ENCODE measurements around the gene ACTR1A. TPM values are rescaled to one million over a fixed set of nuclear protein-coding genes. Genes with fewer than 3 reads are reported as not detected.

Gene ACTR1A
- total RNA-seq, 1 experiment from 2014 or later: 124 TPM

DNA sequence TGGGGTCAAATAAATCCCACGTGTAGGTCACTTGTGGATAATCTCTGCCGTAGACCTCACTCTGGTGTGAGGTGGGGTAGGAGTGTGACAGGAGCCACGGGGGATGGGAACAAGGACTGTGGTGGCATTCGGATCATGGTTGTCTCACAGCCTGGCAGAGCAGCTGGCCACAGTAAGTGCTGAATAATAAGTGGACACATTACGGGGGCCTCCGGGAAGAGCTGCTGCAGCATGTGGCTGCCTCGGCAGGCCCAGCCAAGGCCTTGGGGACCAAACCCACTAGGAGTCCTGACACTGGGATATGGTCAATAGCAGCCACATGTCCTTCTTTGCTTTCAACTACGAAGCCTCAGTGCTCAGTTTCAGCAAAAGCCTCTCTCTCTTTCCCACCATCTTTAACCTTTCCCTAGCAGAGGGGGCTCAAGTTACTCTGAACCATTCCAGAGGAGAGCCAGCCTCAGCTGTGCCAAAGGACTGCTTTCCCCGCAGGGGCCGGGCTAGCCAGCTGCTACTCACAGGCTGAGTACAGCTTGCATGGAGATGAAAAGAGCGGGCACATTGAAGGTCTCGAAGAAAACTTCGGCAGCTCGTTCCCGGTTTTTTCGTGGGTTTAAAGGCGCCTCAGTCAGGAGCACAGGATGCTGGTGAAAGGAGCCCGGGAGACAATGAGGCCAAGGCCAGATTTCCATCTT is 17.3 kb downstream of the ACTR1A start:
- no peak for DNase-seq (ENCODE audit: low read depth)

- DNase-seq (ENCODE audit: low read depth): no peak
Measured at GRCh38 chr10:102484021-102484420, 18.5 kb downstream of the ACTR1A start.

GRCh38 chr10:102480396-102480795 is 22.1 kb downstream of the ACTR1A start:
- DNase-seq (ENCODE audit: low read depth): no peak

GRCh38 chr10:102479651-102480050 is 22.9 kb downstream of the ACTR1A start:
- no peak for DNase-seq (ENCODE audit: low read depth)

- no peak for DNase-seq (ENCODE audit: low read depth)
Measured at GRCh38 chr10:102476466-102477141, 25.9 kb downstream of the ACTR1A start.

GRCh38 chr10:102475451-102476040 is 27.0 kb downstream of the ACTR1A start:
- DNase-seq (ENCODE audit: low read depth): no peak

DNA sequence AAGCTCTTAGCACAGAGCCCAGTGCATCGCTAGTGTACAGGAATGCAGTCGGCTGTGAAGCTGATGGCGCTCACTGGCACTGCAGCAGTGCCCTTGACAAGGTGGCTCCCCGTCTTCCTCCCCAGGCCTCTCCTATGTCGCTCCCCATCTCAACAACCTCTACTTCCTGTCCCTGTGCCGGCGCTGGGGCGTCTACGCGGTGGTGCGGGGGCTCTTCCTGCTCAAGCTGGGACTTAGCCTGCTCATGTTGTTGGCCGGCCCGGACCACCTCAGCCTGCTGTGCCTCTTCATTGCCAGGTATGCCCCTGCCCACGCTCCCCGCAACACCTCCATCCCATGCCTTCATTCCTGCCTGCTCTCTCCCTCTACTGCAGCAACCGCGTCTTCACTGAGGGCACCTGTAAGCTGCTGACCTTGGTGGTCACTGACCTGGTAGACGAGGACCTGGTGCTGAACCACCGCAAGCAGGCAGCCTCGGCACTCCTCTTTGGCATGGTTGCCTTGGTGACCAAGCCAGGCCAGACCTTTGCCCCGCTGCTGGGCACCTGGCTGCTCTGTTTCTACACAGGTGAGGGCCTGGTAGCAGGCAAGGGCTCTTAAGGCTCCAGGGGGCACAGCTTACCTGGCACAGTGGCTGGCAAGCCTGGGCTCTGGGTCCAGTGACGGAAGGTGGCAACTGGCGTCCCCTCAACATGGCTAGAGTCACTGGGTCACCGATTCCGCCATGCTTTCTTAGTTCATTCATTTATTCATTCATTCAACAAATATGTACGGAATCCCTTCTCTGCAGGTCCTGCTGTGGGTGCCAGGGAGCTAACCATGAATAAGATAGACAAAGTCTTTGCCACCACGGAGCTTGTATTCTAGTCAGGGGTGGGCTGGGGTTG is 28.8 kb downstream of the ACTR1A start:
- DNase-seq (ENCODE audit: low read depth): no peak

DNA sequence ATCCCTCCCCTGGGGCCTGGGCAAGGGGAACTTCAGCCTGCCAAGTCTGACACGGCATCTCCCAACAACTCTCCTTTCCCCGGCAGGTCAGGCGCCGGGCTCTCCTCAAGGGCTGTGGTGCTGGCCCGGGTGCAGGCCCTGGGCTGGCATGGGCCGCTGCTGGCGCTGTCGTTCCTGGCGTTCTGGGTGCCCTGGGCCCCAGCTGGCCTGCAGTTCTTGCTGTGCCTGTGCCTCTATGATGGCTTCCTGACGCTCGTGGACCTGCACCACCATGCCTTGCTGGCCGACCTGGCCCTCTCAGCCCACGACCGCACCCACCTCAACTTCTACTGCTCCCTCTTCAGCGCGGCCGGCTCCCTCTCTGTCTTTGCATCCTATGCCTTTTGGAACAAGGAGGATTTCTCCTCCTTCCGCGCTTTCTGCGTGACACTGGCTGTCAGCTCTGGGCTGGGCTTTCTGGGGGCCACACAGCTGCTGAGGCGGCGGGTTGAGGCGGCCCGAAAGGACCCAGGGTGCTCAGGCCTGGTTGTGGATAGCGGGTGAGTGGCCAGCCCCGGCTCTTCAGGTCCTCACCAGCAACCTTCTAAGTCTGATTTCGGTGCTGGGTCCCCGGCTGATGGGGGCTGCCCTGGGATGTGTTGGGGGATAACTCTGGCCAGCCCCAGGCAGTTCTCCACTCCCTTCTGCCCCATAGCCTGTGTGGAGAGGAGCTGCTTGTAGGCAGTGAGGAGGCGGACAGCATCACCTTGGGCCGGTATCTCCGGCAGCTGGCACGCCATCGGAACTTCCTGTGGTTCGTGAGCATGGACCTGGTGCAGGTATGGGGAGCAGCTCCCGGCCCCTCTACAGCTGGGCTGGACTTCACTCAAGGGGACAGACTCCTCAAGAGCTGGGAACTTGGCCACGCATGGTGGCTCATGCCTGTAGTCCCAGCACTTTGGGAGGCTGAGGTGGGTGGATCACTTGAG is 31.6 kb downstream of the ACTR1A start:
- no peak for DNase-seq (ENCODE audit: low read depth)

- DNase-seq (ENCODE audit: low read depth): no peak
Measured at GRCh38 chr10:102468683-102469082, 33.8 kb downstream of the ACTR1A start.

DNA sequence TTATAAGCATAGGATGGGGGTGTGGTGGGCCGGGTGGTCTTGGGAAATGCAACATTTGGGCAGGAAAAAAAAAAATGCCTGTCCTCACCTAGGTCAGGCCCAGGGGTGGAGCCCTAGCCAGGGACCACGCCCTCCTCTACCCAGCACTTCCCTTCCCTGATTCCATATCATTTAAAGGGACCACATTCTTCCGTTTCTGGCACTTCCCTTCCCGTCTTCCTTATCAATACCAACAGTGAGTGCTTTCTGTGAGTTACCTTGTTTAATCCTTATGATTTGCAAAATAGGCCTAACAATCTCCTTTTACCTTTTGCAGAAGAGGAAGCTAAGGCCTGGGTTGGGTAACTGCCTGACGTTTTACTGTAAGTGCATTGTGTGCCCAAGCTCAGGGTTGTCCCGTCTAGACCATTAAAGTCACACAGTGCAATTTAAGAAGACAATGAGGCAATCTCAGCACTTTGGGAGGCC is 34.5 kb downstream of the ACTR1A start:
- no peak for DNase-seq (ENCODE audit: low read depth)

GRCh38 chr10:102467318-102467717 is 35.2 kb downstream of the ACTR1A start:
- DNase-seq (ENCODE audit: low read depth): no peak

DNA sequence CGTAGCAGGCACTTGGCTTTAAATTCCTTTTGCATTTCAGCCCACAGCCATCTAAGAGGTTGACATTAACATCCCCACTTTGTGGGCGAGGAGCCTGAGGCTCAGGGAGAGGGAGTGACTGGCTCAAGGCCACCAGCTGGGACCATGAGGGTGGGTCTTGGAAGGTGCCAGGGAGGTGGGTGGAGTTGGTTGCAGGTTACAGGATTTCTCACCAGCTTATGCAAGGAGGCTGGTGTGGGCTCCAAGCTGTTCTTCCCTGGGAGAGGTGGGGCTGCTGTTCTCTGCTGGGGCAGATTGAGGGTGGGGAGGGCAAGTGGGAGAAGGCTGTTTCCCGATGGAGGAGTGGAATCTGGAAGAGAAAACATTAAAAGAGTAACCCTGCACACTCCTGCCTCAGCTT is 37.0 kb downstream of the ACTR1A start:
- DNase-seq (ENCODE audit: low read depth): no peak

GRCh38 chr10:102463983-102464382 is 38.5 kb downstream of the ACTR1A start:
- DNase-seq (ENCODE audit: low read depth): no peak

DNA sequence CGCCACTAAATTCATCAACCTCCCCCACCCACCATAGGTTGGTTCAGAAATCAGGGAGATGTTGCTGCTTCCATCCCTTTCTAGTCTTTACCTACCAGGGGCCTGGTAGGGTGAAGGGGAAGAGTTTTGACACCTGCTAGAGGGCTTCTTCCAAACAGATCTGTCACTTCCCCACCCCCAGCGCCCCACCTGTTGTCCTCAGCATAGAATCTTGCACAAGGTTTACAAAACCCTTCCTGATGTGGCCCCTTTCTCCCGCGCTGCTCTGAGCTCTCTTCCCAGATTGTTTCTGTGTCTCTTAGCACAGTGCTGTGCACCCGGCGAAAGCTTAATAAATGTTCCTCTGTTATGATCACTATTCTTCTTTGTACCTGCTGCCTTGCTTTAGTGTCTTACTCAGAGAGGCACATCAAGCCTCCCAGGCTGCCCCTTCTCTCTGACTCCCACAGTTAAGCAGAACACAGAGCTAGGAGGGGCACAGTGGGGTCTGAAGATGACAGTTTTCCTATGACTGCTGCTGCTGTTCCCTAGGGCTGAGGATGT is 39.9 kb downstream of the ACTR1A start:
- no peak for DNase-seq (ENCODE audit: low read depth)

GRCh38 chr10:102461187-102462054 is 41.1 kb downstream of the ACTR1A start:
- peak; percentile 73 for DNase-seq (ENCODE audit: low read depth)

DNA sequence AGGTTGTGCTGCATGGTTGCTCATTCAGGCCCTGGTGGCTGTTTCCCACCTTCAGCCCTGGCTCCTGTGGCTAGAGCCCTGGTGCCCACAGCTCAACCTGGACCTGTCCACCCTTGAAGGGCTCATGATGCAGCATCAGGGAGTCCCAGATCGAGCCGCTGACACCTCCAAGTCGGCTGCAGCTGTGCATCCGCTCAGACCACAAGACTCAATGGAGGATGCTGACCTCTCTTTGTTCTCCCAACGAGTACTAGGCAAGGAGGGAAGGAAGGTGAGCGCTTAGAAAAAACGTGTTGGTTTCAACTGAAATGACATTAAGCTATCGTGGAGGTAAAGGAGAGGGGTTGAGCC is 41.7 kb downstream of the ACTR1A start:
- no peak for DNase-seq (ENCODE audit: low read depth)

- no peak for DNase-seq (ENCODE audit: low read depth)
Measured at GRCh38 chr10:102458656-102459055, 43.9 kb downstream of the ACTR1A start.

DNA sequence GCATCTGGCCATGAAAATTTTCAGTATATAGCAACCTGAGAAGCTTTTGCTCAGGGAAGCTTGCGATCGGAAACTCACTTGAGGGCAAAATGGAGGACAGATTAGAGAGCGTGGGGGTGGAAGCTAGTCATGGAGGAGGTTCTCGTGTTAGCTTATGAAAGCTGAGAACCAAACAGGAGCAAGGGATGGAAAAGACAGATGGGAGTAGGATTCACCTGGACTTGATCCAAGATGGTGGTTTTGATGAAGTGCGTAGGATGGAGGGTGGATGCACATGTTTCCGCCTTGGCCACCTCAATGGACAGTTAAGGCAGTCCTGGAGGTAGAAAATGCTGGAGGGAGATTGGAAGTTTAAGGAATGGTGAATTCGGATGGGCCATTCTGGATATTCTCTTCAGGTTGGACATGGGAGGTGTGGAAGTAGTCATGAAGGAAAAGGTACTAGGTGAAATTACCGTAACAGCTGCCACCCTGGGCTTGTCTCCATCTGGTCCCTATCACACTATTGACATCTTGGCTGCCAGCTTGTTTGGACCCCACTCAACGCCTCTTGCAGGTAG is 44.8 kb downstream of the ACTR1A start:
- DNase-seq (ENCODE audit: low read depth): no peak
